ENCODE results near the gene USP15.

The USP15 gene

GRCh38 chr12:62371661-62372060, 111.5 kb downstream of the USP15 start:
- no peak for DNase-seq (ENCODE audit: low read depth)

DNA sequence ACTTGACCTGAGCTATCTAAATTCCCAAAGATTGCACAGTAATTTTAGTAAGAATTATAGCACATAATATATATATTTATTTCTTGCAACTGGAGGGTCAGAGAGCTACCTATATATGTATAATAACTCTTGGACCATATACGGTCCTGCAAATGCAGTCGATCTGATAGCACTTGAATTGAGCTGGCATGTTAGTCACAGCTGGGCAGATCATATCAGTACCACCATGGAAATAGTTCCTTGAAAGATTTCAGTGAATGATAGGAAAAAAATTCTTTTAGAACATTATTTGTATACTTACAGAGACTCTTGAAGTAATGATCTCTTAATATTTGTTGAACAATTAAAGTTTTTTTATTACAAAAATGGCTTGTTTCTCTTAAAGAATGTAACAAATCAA, 111.9 kb downstream of the USP15 start:
- no peak for DNase-seq (ENCODE audit: low read depth)

- DNase-seq (ENCODE audit: low read depth), result no peak
These were observed 112.6 kb downstream of the USP15 start for GRCh38 chr12:62372825-62373224.

DNA sequence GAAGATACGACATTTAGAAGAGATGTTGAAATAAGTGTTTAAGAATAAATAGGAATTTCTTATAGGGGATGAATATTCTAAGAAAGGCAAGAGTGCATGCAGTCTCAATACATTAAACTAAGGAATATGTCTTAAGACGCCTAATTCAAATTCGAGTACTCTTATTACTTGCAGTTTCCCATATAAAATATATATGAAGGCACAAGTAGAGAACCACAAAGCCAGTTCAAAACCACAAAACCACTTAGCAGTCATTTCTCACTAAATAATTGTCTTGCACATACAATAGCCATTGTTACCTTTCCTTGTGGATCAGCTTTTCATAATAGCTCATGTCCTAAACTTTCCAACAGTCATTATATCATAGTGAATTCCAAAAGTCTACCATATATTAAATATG, 115.4 kb downstream of the USP15 start:
- no peak for DNase-seq (ENCODE audit: low read depth)

- DNase-seq (ENCODE audit: low read depth), result no peak
These were observed 119.0 kb downstream of the USP15 start for GRCh38 chr12:62379026-62379722.

DNA sequence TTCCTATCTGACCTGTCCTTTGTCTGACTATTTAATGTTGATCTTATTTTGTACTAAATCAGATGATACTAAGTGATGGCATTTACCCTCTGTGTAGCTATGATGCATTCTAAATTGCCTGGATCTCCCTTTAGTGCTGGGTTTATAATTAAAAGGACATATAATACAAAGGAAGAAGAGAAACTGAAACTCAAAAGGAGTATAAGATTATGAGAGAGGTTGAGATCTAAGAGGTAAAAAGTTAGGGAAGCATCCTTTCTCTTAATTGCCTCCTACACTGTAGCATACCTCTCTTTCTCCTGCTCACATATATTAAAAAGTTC, 119.5 kb downstream of the USP15 start:
- no peak for DNase-seq (ENCODE audit: low read depth)

DNA sequence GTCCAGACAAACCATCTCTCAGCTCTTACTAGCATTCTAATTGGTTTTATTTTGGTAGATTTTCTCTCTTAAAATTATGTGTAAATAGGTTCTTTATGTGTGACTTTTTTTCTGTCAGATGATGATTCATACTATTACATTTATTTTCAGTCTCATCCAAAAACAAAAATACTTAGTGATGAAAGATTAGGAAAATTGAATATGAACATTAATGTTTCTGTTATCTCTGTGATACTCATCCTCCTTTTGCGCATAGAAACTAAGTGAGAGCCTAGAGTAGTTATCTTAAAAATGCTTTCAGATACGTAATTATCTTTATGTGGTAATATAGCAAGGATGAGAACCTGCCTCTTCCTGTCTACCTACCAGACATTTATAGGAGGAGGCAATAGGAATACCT, 122.3 kb downstream of the USP15 start:
- no peak for DNase-seq (ENCODE audit: low read depth)

- DNase-seq (ENCODE audit: low read depth), result no peak
These were observed 136.5 kb downstream of the USP15 start for GRCh38 chr12:62396750-62397149.

DNA sequence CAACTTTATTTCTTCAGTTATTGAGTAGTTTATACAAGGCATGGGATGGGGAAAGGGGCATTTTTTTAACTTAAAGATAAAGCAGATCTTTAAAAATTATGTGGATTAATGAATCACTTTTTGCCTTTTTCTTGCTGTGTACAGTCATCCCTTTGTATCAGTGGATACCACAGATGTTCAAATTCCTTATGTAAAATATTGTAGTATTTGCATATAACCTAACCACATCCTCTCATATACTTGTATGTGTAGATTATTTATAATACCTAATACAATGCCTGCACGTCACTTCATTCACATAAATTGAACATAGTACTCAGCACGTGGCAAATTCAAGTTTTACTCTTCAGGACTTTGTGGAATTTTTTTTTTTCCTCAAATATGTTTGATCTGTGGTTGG, 139.9 kb downstream of the USP15 start:
- DNase-seq (ENCODE audit: low read depth), result no peak

DNA sequence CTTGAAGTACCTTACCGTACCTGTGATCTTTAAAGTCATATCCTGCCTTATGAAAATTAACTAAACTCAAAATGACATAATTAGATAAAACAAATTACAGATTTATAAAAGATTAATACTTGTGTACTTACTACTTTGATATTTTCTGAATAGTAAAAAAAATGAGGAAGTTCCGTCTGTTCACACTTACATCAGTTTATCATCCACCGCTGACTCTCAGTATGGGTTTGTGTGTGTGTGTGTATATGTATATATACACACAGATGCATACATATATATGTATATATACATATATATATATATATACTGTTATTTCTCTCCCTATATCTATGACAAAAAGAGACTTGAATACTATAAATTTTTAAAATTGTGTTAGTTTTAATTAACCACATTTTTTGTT, 141.4 kb downstream of the USP15 start:
- no peak for DNase-seq (ENCODE audit: low read depth)

DNA sequence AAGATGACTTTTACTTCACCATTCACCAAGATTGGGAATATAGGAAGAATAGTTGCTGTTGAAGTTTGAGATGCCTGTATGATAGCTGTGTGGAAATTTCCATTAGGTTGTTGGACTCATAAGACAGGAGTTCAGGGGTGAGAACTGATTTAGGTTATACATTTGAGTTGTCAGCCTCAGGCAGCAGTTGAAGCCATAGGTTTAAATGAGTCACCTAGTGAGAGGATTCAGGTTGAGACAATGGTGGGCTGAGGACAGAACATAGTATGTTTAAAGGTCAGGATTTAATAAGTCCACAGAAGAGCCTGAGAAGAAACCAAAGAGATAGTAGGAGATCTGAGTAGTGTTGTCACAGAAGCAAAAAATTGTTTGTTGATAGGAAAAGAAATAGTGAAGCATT, 142.8 kb downstream of the USP15 start:
- no peak for DNase-seq (ENCODE audit: low read depth)

GRCh38 chr12:62407587-62407986, 147.4 kb downstream of the USP15 start:
- DNase-seq (ENCODE audit: low read depth), result no peak

DNA sequence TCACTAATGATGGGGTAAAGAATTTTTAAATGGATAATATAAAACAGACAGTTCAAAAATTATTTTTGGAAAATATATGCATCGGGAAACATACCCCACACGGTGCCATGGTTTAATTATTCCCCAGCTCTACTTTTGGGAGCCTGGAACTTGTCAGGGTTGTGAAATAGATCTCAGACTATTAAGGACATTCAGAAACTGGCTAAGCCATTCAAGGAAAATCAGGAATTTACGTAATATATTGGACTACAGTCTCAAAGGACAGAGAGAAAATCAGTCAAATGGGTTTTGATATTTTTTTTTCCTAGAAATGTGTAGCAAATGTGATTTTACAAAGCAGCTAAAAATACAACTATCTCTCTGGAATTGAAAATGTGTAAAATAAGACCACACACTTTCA, 148.9 kb downstream of the USP15 start:
- no peak for DNase-seq (ENCODE audit: low read depth)

DNA sequence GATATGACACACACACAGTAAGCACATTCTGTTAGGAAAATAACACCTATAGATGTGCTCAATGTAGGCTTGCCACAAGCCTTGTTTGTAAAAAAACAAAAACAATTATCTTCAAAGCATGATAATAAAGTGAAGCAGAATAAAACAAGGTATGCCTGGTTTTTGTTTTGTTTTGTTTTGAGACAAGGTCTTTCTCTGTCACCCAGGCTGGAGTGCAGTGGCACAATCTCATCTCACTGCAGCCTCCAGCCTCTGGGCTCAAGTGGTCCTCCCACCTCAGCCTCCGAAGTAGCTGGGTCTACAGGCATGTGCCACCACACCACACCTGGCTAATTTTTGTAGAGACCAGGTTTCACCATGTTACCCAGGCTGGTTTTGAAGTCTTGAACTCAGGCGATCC, 154.0 kb downstream of the USP15 start:
- DNase-seq (ENCODE audit: low read depth), result no peak

DNA sequence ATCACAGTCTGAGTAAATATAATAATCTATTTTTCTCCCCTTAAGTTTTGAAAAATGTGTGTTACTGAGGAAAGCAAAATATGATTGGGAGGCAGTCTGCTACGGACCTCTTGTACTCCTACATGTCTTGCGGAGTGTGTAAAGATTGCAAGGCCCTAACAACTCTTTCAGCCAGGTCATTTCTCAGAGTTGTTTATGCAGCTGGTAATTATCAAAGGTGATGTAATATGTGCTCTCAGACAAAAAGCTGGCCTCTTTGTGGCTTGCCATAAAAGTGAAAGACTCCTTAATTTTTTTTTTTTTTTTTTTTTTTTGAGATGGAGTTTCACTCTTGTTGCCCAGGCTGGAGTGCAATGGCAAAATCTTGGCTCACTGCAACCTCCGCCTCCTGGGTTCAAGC, 165.9 kb downstream of the USP15 start:
- no peak for DNase-seq (ENCODE audit: low read depth)

DNA sequence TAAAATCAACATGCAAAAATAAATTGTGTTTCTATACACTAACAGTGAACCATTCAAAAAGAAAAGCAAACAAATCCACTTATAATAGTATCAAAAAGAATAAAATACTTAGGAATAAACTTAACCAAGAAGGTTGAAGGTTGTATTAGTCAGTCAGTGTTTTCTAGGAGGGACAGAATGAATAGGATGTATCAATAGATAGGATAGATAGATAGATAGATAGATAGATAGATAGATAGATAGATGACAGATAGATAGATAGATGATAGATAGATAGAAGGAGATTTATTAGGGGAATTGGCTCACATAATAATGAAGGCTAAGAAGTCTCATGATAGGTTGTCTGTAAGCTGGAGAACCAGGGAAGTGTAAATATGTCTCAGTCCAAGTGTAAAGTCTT, 169.3 kb downstream of the USP15 start:
- no peak for DNase-seq (ENCODE audit: low read depth)

GRCh38 chr12:62434494-62435302, 174.5 kb downstream of the USP15 start:
- no peak for DNase-seq (ENCODE audit: low read depth)

- DNase-seq (ENCODE audit: low read depth), result no peak
These were observed 175.3 kb downstream of the USP15 start for GRCh38 chr12:62435303-62436163.

DNA sequence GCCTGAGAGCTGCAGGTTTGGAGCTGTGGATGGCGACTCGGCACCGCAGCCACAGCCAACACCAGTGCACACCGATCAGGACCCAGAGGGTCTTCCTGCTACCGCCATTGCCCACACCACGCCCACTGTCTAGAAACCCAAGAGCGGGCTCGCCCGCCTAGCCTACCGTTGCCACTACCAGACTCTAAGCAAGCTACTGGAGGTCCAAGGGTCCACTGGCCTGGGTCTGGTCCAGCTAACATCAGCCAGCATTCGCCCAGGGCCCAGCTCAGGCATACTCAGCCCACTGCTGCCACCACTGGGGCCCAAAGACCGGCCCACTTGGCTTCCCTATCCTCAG, 175.9 kb downstream of the USP15 start:
- no peak for DNase-seq (ENCODE audit: low read depth)

- DNase-seq (ENCODE audit: low read depth), result no peak
These were observed 178.0 kb downstream of the USP15 start for GRCh38 chr12:62438098-62438692.

DNA sequence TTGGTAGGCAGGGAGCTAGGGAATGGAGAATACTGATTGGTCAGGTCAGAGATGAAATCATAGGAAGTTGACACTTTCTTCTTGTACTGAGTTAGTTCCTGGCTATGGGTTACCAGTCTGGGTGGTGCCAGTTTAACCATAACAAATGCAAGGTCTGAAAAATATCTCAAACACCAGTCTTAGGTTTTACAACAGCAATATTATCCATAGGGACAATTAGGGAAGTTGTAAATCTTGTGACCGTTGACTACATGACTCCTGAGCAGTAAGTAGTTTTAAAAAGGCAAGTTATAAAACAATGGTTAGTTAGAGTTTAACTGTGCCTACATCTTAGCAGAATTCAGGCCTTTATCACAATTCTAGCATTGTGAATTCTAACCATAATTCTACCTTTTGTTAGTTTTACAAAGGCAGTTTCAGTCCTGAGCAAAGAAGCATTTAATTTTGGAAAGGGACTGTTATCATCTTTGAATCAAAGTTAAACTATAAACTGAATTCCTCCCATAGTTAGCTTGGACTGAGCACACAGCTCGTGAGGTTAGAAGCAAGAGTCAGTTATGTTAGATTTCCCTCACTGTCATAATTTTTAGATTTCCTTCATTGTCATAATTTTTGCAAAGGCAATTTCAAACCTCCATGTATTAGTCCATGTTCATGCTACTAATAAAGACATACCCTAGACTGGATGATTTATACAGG, 186.7 kb downstream of the USP15 start:
- DNase-seq (ENCODE audit: low read depth), result no peak

DNA sequence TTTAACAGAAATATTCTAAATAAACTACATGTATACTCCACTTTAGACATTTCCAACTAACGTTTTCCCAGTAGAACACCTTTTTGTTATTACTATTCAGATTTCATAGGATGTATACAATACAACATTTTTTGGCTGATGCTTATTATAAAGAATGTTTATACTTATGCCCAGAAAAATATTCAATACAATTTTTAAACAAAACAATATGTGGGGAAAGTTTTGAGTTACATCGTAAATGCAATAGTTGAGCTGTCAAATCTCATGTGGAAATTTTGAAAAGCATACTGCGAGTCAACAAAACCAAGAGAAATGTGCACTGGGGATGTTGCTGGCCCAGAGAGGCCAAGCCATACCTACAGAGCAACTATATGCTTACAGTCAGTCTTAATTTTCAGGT, 188.2 kb downstream of the USP15 start:
- DNase-seq (ENCODE audit: low read depth), result no peak

All from activated T-helper 1 cell treated with Interleukin-2 at 50 U/mL for 16 hours (primary cell).